Hematopoietic multipotent progenitor cell treated with erythropoietin and hydrocortisone succinate and interleukin-3 and kit ligand, for 17 days (in vitro differentiated cells): ENCODE data around the gene CCDC188.

ENCODE experiments used
- DNase-seq: peaks from one replicate; pipeline ENCODE4 v3.0.0-alpha.2; 2015; ENCODE audit warnings: low spot score

The CCDC188 gene

DNA sequence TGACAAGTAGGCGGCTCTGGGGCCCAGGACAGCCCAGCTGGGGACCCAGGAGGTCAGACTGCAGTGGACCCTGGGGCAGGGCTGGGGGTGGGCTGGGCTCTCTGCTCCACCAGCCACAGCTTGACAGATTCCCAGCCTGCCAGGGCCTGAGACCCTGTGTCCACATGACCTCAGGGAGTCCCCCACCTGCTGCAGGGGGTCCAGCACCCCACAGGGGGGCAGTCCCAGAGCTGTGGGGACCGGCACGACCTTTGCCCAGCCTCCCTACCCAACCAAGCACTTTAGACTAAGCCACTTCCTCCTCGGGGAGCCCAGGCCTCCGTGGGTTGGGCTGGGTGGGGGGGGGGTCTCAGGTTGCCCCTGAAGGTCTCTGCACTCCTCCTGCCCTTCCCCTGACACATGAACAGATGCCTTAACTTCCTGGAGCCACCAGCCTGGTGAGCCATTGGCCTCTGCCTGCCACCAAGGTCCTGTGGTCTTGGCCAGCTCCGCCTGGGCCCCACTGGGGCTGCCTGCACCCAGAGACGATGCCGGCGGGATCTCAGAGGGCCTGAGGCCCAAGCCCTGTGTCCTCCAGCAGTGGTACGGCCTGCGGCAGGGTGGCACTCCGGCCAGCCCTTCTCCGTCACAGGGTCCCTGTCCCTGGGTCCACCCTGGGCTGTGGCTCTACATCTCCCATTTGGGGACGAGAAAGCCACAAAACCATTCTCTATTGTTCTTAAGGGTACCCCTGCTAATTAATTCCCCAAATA, 3.4 kb downstream of the CCDC188 start:
- no peak for DNase-seq

DNA sequence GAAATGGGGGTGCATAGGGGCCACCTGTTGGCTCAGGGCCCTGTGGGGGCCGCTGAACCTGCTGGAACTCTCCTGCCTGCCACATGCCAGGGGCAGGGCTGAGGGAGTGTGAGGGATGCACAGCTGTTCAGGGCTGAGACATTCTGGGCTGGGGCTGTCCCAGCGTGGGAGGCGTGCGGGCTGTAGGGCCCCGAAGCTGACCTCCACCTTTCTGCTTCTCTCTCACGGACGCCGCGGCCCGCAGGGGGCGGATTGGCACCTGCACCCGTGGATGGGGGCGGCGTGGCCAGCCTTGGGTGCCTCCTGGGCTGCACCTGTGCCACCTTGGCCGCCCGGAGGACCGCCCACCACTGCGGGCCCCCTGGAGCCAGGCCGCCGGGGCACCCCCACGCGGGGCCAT, 4.1 kb downstream of the CCDC188 start:
- DNase-seq: no peak

DNA sequence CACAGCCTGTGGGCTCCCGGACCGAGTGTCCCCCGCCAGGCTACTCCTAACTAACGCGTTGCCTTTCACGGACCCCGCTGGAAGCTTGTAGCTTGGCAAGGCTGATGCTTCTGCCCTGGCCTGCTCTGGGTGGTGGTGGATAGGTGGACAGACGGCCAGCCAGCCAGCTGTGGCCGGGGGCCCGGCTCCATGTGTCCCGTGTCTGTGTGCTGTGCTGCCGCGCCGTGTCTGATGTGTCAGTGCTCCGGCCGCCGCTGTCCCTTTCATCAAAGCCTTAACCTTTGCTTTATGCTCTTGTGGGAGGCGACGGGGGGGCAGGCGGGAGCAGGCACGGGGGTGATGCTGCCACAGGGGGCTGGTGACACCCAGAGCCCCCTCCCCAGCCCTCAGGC, 5.0 kb downstream of the CCDC188 start:
- DNase-seq: no peak

DNA sequence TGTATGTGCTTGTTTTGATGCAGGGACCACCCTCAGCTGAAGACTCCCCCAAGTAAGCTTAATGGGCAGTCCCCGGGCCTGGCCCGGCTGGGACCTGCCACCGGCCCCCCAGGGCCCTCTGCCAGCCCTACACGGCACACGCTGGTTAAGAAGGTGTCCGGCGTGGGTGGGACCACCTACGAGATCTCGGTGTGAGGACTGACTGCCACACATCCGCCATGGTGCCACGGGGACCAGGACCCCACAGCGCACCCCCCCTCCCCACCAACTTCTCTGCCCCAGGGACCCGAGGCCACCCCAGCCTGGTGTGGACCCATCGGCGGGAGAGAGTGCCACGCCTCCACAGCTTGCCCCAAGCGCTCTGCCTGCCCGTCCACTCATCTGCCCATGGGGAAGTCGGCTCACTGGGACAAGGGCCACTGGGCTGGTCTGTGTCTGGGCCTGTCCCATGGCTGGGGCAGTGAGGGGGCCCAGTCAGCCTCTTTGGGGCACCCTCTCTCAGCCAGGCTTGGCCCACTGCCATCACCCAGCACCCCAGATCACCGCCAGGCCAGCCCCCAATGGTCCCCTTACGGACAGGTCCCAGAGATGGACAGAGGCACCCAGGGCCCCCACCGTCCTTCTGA, 5.5 kb downstream of the CCDC188 start:
- no peak for DNase-seq

DNA sequence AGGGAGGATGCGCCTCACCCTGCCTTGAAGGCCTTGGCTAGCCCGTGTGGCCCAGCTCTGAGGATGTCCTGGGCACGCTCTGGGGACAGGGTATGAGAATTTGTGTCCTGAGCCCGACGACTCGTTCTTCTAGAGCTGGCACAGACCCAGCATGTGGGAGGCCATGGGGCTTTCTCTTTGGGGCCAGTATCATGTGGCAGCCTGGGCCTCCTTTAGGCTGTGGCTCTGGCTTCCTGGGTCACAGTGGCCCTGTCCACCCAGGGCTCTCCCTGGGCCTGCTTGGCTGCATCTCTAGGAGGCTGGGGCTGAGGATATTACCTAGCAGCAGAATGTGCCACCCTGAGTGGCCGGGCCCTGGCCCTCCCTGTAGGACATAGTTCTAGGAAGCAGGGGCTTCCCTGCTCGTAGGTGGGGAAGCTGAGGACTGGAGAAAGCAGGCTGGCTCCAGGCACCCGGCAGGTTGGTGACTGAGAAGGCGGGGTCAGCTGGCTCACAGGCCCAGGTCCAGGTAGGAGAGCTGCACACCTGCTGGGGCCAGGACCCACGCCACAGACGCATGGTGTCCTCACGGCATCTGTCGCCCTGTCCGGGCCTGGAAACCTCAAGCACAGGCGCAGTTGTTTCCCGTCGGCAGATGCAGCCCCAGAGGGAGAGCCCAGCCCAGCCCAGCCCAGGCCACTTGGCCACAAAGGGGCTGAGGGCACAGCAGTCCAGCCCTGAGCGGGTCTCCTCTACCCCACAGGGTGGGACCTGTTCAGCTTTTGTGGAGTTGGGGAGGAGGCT, 6.8 kb downstream of the CCDC188 start:
- no peak for DNase-seq

DNA sequence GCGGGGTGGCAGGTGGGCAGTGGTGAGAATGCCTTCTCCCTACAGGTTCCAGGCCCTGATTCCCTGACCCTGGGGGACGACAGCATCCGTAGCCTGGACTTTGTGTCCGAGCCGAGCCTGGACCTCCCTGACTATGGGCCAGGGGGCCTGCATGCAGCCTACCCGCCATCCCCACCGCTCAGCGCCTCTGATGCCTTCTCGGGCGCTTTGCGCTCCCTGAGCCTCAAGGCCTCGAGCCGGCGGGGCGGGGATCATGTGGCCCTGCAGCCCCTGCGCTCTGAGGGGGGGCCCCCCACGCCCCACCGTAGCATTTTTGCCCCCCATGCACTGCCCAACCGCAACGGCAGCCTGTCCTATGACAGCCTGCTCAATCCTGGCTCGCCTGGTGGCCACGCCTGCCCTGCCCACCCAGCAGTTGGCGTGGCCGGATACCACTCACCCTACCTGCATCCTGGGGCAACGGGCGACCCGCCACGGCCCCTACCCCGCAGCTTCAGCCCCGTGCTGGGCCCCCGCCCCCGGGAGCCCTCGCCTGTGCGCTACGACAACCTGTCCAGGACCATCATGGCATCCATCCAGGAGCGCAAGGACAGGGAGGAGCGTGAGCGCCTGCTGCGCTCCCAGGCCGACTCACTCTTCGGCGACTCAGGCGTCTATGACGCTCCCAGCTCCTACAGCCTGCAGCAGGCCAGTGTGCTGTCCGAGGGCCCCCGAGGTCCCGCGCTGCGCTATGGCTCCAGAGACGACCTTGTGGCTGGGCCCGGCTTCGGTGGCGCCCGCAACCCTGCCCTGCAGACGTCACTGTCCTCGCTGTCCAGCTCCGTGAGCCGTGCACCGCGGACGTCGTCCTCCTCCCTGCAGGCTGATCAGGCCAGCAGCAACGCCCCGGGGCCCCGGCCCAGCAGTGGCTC, 7.9 kb downstream of the CCDC188 start:
- DNase-seq: no peak

DNA sequence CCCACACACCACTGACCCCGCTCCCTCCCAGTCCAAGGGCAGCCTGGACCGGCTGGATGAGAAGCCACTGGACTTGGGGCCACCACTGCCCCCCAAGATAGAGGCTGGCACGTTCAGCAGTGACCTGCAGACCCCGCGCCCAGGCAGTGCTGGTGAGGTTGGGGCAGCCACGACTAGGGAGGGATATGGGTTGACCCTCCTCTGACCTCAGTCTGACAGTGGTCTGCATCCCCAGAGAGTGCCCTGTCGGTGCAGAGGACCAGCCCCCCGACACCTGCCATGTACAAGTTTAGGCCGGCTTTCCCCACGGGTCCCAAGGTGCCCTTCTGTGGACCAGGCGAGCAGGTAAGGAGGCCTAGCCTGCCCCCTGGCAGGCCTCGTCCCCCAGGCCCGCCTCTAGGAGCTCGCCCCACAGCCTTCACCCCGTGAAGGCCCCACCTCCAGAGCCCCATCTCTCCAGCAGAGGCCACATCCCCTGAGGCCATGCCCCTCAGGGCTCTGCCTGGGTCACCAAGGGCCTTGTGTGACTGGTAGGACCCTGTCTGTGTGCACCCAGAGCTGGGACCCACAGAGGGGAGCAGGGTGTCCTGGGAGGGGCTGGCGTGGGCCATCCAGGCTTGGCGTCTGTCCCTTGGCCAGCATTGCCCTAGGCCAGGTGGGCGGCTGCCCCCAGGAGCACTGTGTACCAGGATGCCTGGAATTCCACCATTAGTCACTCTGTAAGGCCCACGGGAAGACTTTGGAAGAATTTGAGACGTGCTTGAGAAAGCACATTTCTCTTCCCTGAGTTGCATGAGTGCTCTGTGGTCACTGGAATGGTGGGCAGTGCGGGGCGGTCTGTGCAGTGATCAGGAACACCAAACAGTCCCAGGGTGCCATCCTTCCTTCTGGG, 9.4 kb downstream of the CCDC188 start:
- no peak for DNase-seq

DNA sequence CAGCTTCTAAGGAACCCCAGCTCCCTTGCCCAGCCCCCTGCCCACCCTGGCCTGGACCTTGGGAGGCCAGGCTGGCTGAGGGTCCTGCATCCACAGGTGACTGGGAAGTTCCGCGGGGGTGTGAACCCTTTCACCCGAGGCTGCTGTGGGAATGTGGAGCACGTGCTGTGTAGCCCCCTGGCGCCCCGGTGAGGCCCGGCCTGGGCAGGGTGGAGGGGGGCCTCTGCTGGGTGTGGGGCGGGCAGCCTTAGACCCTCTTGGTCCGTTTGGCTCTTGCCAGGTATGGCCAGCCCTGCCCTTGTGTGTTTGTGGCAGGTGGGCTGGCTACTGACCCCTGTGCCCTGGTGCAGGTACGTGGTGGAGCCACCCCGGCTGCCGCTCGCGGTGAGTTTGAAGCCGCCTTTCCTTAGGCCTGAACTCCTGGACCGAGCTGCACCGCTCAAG, 10.3 kb downstream of the CCDC188 start:
- DNase-seq: no peak

DNA sequence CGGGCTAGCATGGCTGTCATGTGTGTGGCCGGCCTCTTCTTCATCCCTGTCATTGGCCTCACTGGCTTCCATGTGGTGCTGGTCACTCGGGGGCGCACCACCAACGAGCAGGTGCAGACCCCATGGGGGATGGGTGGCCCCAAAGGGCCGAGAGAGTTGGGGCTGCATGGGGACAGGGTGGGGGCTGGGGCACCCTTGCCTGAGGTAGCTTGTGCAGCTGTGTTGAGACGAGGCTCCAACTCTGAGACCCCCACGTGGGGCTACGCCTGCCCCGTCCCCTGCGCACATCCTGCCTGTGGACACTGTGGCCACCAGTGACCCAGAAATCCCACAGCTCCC, 10.8 kb downstream of the CCDC188 start:
- no peak for DNase-seq

DNA sequence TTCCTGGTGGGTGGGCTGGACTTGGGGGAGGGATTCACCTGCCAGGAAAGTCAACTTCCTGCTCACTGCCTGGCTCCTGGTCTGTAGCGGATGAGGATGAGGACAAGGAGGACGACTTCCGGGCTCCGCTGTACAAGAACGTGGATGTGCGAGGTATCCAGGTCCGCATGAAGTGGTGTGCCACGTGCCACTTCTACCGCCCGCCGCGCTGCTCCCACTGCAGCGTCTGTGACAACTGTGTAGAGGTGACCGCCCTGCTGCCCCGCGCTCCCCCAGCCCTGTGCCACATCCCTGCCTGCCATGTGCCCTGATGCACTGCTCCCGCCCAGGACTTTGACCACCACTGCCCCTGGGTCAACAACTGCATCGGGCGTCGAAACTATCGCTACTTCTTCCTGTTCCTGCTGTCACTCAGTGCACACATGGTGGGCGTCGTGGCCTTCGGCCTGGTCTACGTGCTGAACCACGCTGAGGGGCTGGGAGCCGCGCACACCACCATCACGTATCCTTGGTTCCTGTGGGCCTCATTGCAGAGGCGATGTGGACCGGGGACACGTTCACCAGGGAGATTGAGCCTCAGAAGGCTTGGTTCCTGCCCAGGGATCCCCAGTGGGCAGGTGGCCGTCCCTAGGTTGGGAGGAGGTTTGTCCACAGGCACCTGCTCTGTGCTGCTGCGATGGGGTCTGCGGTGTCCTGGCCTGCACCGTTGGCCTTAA, 11.3 kb downstream of the CCDC188 start:
- no peak for DNase-seq

DNA sequence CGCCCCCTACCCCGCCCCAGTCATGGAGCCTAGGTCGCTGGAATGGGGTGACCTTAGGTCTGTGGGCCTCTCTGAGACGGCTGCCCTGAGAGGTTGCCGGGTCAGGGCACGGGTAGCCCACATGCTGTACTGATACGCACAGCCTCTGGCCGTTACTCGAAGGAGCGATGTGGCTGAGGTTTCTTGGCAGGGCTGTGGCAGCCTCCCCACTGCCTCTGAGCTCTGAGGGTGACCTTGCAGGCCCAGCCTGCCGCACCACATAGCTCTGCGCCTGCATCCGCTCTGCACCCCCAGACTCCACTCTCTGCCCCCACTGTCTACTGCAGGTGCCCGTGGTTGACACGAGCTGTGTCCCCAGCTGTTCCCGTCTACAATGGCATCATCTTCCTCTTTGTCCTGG, 12.0 kb downstream of the CCDC188 start:
- DNase-seq: no peak

DNA sequence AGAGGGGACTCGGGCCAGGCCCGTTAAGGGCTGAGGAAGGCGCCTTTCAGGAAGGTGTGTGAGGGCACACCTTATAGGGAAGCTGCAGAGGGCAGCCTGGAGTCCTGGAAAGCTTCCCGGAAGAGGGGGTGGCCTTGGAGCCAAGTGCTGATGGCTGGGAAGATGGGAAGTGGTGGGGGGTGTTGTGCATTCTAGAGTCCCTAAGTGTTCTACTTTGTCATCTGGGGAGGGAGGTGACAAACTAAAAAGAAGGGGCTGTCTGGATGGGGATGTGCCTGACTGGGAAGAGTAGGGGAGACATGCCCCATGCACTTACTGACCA, 12.5 kb downstream of the CCDC188 start:
- no peak for DNase-seq

DNA sequence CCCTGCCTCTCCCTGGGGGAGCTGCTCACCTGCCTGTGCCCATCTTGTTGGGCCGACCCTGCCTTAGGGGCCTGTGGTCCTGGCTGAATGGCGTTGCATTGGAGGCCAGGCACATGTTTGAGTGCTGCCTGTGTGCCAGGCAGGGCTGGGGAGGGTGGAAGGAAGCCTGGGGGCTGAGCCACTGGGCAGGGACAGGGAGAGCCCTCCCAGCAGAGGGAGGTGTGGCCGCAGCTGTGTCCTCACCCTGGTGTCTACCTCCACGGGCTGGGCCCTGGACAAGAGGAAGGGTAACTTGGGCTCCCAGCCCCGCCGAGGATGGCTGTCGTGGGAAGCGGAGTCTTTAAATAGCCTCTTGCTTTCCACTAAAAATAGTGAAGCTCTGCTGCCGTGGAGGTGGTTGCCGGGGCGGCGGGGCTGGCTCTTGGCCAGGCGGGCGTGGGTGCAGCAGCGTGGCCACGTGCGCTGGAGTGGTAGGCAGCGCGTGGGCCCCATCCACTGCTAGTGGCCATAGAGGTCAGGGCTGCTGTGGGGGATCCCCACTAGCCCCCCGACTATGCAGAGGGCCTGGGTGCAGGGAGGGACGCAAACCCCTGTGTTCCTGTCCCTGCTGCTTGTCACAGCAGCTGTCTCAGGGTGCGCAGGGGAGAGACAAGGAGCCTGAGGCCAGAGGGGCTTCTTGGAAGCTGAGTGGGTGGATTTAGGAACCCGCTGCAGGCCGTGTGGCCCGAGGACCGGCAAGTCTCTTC, 13.0 kb downstream of the CCDC188 start:
- no peak for DNase-seq

DNA sequence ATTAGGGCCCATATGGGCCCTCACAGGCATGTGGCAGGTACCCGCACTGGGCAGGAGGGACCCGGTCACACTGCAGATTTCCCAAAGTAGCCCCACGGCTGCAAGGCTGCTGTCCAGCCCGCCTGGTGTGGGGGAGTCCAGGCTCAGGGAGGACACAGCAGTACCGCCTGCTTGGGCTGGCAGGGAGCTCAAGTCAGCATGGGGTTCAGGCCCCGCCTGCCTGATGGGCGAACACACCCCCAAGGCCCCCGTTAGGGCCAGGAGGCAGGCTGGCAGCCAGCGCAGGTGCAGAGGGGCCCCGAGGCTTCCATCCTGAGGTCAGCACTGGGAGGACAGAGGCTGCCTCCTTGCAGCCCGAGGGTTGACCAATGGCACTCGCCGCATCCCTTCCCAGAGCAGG, 13.7 kb downstream of the CCDC188 start:
- DNase-seq: no peak

DNA sequence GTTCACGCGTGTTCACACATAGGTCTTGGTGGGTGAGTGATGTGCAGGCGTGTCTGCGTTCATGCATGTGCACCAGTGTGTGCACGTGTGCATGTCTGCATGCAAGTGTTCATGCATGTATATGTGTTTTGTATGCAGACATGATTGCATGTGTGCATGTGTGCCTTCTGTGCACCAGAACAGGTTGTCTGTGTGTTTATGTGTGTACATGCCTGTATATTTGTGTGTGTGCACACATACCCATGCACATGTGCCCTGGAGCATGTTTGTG, 14.3 kb downstream of the CCDC188 start:
- DNase-seq: no peak

DNA sequence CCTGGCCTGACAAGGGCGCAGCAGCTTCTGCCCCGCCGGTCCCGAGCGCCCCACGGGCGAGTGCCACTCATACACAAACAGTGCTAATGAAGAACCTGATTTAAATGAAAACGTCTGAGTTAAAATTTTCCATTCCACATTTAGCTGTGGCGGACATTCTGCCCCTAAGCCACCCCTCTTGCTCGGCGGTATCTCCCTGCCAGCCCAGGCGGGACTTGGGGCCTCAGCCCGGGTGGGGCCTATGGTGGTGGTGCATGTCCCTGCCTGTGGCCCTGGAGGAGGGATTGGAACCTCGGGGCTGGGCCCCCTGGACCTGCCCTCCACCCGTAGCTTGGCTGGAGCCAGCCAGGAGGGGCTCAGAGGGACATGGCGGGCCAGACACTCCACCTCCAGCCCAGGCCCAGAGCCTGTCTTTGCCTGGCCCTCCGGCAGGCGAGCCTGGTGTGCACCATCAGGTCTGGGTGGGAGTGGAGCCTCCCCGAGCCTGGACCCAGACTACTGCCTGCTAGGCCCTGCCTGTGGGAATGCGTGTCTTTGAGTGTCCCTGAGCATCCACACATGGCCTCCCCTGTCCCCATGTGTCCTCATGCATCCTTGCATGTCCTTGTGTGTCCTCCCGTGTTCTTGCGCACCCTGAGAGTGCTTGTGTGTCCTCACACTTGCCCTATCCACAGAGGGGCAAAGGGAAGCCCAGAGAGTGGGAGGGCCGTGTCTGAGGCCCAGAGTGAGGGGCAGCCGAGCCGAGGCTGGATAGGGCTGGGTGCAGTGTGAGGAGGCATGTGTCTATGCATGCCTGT, 14.9 kb downstream of the CCDC188 start:
- no peak for DNase-seq

DNA sequence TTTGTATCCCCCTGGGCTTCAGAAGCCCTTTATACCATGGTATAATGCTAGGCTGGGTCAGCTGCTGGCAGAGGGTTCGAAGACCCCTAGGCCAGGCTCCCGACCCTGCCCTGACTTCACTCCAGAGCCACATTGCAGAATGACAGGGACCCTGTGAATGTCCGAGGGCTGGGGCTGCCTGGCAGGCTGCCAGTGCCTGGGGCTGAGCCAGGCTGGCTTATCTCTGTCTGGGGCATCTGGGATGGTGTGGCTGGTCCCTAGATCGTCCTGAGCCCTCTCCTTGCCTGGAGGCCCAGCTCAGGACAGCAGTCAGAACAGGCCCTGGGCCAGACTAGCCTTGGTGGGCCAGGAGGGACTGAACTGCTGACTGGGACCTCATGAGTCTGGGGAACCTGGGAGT, 15.6 kb downstream of the CCDC188 start:
- no peak for DNase-seq

DNA sequence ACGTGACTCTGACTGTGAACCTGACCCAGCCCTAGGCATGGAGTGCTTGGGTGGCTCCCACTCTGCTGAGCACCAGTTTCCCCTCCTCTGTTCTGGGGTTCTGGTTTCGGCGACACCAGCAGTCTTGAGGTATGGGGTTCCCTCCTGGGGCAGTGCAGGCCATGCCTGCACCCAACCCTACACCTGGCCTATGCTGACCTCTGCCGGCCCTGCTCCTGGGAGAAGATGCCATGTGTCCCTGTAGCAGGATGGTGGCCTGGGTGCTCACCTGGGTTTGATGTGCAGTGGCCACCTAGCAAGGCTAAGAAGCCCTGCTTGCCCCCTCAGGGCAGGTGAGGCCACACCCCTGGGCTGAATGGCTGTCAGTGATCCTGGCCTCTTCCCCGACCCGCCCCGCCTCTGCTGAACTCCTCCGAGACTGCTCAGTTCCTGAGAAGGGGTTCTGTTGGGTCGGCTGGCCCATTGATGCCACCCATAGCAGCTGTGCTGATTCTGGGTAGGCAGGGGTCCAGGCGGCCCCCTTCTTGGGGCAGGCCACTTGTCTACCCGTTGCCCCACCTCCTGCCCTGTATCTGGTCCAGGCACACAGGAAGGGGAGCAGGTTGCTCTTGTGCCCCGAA, 16.8 kb downstream of the CCDC188 start:
- no peak for DNase-seq

DNA sequence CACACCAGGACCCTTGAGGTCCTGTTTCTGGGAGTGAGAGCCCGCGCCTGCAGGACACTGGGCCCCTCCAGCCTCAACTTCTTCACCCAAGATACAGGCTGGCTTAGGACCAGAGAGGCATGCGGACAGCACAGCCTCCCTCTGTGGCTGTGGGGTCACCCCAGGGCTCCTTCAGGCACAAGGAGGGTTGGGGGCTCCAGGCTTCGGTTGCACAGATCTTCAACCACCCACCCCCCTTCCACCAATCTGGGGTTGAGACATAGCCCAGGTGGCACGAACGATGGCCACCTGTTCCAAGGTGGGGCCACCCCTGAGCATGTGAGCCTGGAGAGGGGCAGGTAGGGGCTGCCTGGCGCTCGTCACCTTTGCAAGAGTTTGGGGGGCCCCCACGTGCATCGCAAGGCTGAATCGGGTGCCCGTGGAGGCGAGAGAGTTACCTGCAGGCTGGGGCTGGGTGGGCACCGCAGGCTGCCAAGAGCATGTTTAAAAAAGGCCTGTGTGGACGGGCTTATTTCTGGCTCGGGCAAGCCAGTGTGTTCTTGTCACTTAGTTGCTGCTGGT, 18.1 kb downstream of the CCDC188 start:
- DNase-seq: no peak
